Stimulated activated CD4-positive, alpha-beta T cell treated with anti-CD3 and anti-CD28 coated beads, Interleukin-1b, Interleukin-23, amount 100 ng/mL, for 1 hour (primary cell): ENCODE data around the gene FAHD1.
"Not testable (repeated sequence)": the region's sequence is repeated elsewhere in the genome, so short reads cannot be mapped to it uniquely, and the experiment has no call there.

ENCODE experiments used
- DNase-seq, 2 donors: peaks; one replicate each; pipeline ENCODE4 v3.0.0-alpha.2; 2020; ENCODE audit warnings: low read depth in 2 of 2

The FAHD1 gene

GRCh38 chr16:1846416-1846815 is 19.4 kb downstream of the FAHD1 start:
- DNase-seq, result no peak

GRCh38 chr16:1850981-1851380 is 24.0 kb downstream of the FAHD1 start:
- DNase-seq, result no peak

GRCh38 chr16:1851793-1852192 is 24.8 kb downstream of the FAHD1 start:
- DNase-seq, result no peak

- no peak for DNase-seq
Measured at GRCh38 chr16:1857433-1858097, 30.6 kb downstream of the FAHD1 start.

- DNase-seq, result no peak
Measured at GRCh38 chr16:1858189-1858865, 31.3 kb downstream of the FAHD1 start.

GRCh38 chr16:1859650-1860049 is 32.6 kb downstream of the FAHD1 start:
- no peak for DNase-seq

GRCh38 chr16:1861730-1862129 is 34.7 kb downstream of the FAHD1 start:
- no peak for DNase-seq

- DNase-seq, result no peak
Measured at GRCh38 chr16:1862394-1862793, 35.4 kb downstream of the FAHD1 start.

GRCh38 chr16:1863681-1864460 is 36.9 kb downstream of the FAHD1 start:
- DNase-seq, result no peak

GRCh38 chr16:1865902-1866690 is 39.1 kb downstream of the FAHD1 start:
- DNase-seq, result no peak

- no peak for DNase-seq
Measured at GRCh38 chr16:1870365-1871082, 43.5 kb downstream of the FAHD1 start.

GRCh38 chr16:1871974-1872635 is 45.1 kb downstream of the FAHD1 start, which contains the start of gene MEIOB:
MEIOB (minus strand) TSS chr16:1872164; CDS start chr16:1868175, 3,989 bp downstream.
- DNase-seq, result peak in 1 of 2 donors; percentile 35

- DNase-seq, result no peak
Measured at GRCh38 chr16:1874854-1875253, 47.8 kb downstream of the FAHD1 start.

- DNase-seq, result not testable (repeated sequence)
Measured at GRCh38 chr16:1876066-1876465, 49.1 kb downstream of the FAHD1 start.

GRCh38 chr16:1876468-1876867 is 49.5 kb downstream of the FAHD1 start:
- DNase-seq, result no peak

GRCh38 chr16:1877089-1877488 is 50.1 kb downstream of the FAHD1 start:
- no peak for DNase-seq

GRCh38 chr16:1877804-1878203 is 50.8 kb downstream of the FAHD1 start:
- no peak for DNase-seq

GRCh38 chr16:1878256-1878655 is 51.2 kb downstream of the FAHD1 start:
- DNase-seq, result no peak
